Cardiac fibroblast (primary cell): Measurements from ENCODE around the gene SPPL3.

Source experiments
- DNase-seq, 2 donors: peaks; one replicate each; pipeline versions ENCODE4 v3.0.0 to v3.0.0-alpha.2; 2010; ENCODE audit warnings: low read depth in 2 of 2
- H3K4me3 ChIP-seq, 2 donors: replicated peaks in 1 of 2; 1 replicate in 1 of 2; 2 replicates in 1 of 2; pipeline ENCODE4 v1.5.1; 2011; ENCODE audit warnings: low read depth in 2 of 2, low read length in 2 of 2, mild to moderate bottlenecking in 2 of 2, moderate library complexity in 1 of 2
- TF ChIP-seq, protein P1 (sequence below): IDR thresholded peaks from one replicate; pipeline ENCODE4 v1.5.1; 2011; ENCODE audit warnings: low read depth, mild to moderate bottlenecking, low read length, inconsistent platforms

Gene SPPL3

DNA sequence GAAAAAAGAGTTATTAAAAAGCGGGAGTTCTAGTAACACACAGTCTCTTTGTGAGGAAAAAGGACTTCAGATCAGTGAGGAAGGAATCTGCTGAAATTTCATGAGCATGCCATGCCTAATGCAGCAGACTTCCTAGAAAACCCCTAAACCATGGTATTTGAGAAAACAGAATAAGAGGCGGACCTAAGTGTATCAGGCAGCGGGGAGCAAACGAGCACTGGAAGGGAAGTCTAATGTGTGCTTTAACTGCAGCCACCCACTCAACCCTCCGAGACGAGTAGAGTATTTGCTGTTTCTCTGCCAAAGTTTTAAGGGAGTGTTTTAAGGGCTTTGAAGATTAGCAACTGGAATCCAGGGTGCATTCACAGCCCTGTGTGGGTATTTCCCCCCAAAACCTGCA, 142.1 kb downstream of the SPPL3 start:
- no peak overlapping the region for H3K4me3 ChIP-seq
- TF ChIP-seq, protein P1, sequence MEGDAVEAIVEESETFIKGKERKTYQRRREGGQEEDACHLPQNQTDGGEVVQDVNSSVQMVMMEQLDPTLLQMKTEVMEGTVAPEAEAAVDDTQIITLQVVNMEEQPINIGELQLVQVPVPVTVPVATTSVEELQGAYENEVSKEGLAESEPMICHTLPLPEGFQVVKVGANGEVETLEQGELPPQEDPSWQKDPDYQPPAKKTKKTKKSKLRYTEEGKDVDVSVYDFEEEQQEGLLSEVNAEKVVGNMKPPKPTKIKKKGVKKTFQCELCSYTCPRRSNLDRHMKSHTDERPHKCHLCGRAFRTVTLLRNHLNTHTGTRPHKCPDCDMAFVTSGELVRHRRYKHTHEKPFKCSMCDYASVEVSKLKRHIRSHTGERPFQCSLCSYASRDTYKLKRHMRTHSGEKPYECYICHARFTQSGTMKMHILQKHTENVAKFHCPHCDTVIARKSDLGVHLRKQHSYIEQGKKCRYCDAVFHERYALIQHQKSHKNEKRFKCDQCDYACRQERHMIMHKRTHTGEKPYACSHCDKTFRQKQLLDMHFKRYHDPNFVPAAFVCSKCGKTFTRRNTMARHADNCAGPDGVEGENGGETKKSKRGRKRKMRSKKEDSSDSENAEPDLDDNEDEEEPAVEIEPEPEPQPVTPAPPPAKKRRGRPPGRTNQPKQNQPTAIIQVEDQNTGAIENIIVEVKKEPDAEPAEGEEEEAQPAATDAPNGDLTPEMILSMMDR = no peak
- peak in 1 of 2 donors; percentile 42 for DNase-seq

DNA sequence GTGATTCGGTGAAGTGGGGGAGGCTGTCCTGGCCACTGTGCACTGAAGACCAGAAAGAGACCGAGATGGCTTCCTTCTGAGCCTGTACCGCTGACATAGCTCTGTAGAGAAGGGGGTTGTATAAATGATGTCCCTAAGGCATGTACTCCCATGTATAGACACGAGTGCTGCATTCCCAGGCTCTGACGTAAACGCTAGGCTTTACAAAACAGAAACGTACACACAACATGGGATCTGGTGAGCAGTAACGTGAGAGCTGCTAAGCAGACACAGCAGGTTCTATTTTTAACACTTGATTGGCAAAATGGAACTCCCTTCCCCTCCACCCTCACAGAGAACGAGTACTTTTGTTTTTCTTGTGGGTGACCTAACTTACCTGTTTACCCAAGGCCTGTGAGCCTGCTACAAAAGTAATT, 142.6 kb downstream of the SPPL3 start:
- H3K4me3 ChIP-seq = no peak overlapping the region
- DNase-seq = peak; percentile 78 to 84
- TF ChIP-seq, protein P1 = no peak

DNA sequence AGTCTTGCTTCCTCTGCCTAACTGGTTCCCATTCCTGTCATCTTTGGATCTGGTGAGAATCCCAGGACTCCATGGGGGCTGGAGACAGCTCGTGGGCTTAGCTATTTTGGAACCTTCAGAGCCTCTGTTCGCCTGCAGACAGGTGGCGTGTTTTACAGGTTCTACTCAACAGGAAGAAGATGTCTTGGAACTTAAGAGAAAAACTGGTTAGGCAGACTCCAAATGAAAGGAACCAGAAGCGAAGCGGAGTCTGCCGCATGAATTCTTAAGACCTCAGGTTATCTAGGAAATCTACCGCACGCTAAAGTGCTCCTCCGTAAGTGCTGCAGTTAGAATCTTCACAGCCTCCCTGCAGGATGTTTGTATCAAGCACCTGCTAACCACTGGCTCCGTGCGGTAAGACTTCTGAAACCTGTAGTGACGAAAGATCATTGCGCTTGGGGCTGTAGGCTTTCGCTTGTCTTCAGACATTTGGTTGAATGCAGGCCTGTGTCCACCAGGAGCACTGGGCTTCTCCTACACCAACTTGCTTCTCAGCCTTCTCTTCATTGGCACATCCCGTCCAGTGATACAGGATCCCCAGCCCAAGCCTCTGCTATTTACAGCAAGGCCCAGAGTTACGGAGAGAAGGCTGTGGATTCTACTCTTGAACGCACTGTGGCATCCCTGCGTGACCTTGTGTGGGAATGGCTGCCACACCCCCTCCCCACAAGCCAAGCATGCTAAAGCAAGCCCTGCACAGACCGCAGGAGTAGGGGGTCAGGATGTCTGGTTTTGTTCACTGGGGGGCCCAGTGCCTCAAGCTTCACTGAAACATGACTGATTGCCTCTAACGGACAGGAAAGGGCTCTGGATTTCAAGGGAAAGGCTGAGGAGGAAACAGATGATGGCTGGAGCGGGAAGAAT, 143.6 kb downstream of the SPPL3 start:
- H3K4me3 ChIP-seq = no peak overlapping the region
- no peak for DNase-seq
- TF ChIP-seq, protein P1 = no peak

DNA sequence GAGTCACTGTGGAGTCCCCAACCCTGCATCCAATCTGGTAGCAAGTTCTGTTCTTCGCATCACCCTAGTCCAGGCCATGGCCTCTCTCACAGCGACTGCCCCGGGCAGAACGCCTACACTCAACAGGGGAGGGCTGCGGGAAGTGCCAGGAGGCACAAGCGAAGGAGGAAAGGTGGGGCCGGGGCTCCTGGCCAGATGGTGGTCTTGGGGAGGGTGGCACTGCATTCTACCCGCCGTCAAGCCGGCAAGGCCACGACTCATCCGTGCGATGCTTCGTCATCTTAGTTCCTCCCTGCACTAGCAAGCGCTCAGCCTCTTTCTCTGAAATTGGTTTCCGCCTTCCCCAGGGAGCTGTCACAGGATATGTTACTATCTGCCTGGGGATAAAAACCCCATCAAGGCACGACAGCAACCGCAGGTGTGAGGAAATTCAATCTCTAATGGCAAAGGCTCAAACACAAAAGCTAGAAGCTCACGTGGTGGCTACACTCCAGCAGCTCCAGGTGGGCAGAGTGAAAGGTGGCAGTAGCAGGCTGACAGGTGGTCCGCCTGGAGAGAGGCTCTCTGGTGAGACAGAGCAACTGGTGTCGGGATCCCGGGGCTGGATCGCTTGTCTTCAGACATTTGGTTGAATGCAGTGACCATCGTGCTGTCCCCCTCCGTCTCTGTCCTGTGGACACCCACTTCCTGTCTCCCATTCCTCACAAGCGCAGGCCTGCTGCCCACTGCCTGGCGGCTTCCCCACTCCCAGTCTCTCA, 144.4 kb downstream of the SPPL3 start:
- DNase-seq = no peak
- TF ChIP-seq, protein P1 = no peak
- H3K4me3 ChIP-seq = no peak overlapping the region

DNA sequence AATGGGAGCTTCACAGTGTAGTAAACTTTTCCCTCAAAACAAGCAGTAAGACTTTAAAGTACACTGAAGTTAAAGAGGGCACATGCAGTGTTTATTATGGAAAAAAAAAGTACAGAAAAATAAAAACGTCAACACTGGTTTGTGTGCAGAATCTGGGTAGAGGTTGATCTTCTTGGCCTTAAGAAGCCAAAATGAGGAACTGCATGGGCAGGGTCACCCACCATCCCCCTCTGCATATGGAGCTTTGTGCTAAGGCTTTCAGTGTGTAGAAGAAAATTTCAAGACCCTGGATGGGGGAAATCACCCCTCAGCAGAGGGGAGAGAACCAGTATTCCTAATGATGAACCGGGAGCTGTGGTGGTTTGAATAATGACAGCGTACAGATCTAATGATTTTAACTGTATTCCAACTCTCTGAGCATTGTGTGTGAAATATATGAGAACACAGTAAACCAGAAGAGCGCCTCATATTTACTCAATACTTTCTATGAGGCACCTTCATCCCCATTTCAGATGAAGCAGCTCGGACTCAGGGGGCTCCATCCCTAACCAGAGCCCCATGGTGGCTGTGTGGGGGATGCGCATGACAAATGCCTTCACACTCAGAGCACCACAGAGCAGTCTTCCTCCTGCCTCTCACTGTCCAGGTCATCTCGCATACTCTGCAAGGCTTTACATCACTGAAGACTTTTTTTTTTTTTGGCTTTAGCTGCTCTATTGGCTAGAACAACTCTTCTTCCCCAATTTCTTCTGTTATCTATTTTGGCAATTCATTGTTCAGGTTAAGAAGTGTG, 145.2 kb downstream of the SPPL3 start:
- no peak for DNase-seq
- H3K4me3 ChIP-seq = no peak overlapping the region
- TF ChIP-seq, protein P1 = no peak

DNA sequence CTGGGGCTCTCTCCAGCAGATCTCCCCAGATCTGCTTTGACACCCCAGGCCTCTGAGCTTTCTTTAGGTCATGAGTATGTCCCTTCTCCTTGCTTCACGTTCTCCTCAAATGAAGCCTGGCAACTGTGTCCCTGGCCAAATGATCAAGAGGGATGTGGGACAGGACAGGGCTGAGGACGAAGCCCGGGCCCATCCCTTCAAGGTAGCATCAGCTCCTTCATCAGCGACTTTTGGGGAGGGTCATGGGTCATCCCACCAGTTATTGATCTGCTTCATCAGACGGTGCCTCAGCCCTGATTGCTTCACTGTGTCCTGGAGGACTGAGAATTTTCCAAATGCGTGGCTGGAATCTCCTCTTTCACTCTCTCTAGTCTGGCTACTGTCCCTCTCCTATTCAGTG, 146.2 kb downstream of the SPPL3 start:
- no peak overlapping the region for H3K4me3 ChIP-seq
- TF ChIP-seq, protein P1 = no peak
- no peak for DNase-seq
